ENCODE measurements around the gene CDK19. TPM values are rescaled to one million over a fixed set of nuclear protein-coding genes. Genes with fewer than 3 reads are reported as not detected.

The CDK19 gene
- total RNA-seq, 2 donors from 2014 or later, result 8.7 to 14.3 TPM

- no peaks in the 10 kb centered on the region for H3K27me3 ChIP-seq (replicated peaks; ENCODE audit: insufficient read depth)
- H3K4me1 ChIP-seq (ENCODE audit: control insufficient read depth in 1 of 2, low read depth in 2 of 2), result no peaks in the 10 kb centered on the region
- no peak for TF ChIP-seq CTCF (IDR thresholded peaks at IDR 0.05)
- H3K4me3 ChIP-seq, result no peak overlapping the region
- H3K27ac ChIP-seq, result no peak overlapping the region
- ATAC-seq (ENCODE audit: insufficient number of reproducible peaks, low FRiP score, low read depth) (no peak), DNase-seq (ENCODE audit: low spot score) (no peak)
- H3K9me3 ChIP-seq, result no peaks in the 10 kb centered on the region
- H3K36me3 ChIP-seq, result no peaks in the 10 kb centered on the region
These were observed 248.7 kb downstream of the CDK19 start for GRCh38 chr6:110566346-110567125.

- DNase-seq (ENCODE audit: low spot score) (no peak), ATAC-seq (ENCODE audit: insufficient number of reproducible peaks, low FRiP score, low read depth) (no peak)
- H3K27me3 ChIP-seq (replicated peaks; ENCODE audit: insufficient read depth), result no peaks in the 10 kb centered on the region
- H3K4me3 ChIP-seq, result no peak overlapping the region
- no peak for TF ChIP-seq CTCF (IDR thresholded peaks at IDR 0.05)
- no peaks in the 10 kb centered on the region for H3K36me3 ChIP-seq
- H3K4me1 ChIP-seq (ENCODE audit: control insufficient read depth in 1 of 2, low read depth in 2 of 2), result no peaks in the 10 kb centered on the region
- H3K27ac ChIP-seq, result no peak overlapping the region
- H3K9me3 ChIP-seq, result no peaks in the 10 kb centered on the region
These were observed 250.4 kb downstream of the CDK19 start for GRCh38 chr6:110564703-110565421.

- Histone ChIP-seq H3K4me1 (ENCODE audit: control insufficient read depth in 1 of 2, low read depth in 2 of 2) (no peaks in the 10 kb centered on the region), H3K27ac (no peak overlapping the region), H3K36me3 (no peaks in the 10 kb centered on the region), H3K4me3 (no peak overlapping the region), H3K27me3 (replicated peaks; ENCODE audit: insufficient read depth) (no peaks in the 10 kb centered on the region), H3K9me3 (no peaks in the 10 kb centered on the region)
- TF ChIP-seq CTCF (IDR thresholded peaks at IDR 0.05), result no peak
- DNase-seq (ENCODE audit: low spot score) (no peak), ATAC-seq (ENCODE audit: insufficient number of reproducible peaks, low FRiP score, low read depth) (no peak)
These were observed 251.6 kb downstream of the CDK19 start for GRCh38 chr6:110563711-110564110.

GRCh38 chr6:110562316-110562915, 252.9 kb downstream of the CDK19 start:
- no peaks in the 10 kb centered on the region for H3K36me3 ChIP-seq
- no peaks in the 10 kb centered on the region for H3K27me3 ChIP-seq (replicated peaks; ENCODE audit: insufficient read depth)
- no peaks in the 10 kb centered on the region for H3K4me1 ChIP-seq (ENCODE audit: control insufficient read depth in 1 of 2, low read depth in 2 of 2)
- DNase-seq (ENCODE audit: low spot score) (no peak), ATAC-seq (ENCODE audit: insufficient number of reproducible peaks, low FRiP score, low read depth) (no peak)
- no peak overlapping the region for H3K27ac ChIP-seq
- H3K4me3 ChIP-seq, result no peak overlapping the region
- no peak for TF ChIP-seq CTCF (IDR thresholded peaks at IDR 0.05)
- H3K9me3 ChIP-seq, result no peaks in the 10 kb centered on the region

GRCh38 chr6:110561696-110562095, 253.6 kb downstream of the CDK19 start:
- no peak for DNase-seq (ENCODE audit: low spot score)
- no peak for TF ChIP-seq CTCF (IDR thresholded peaks at IDR 0.05)
- H3K4me1 ChIP-seq (ENCODE audit: control insufficient read depth in 1 of 2, low read depth in 2 of 2), result no peaks in the 10 kb centered on the region
- H3K36me3 ChIP-seq, result no peaks in the 10 kb centered on the region
- no peak overlapping the region for H3K4me3 ChIP-seq
- H3K9me3 ChIP-seq, result no peaks in the 10 kb centered on the region
- no peaks in the 10 kb centered on the region for H3K27me3 ChIP-seq (replicated peaks; ENCODE audit: insufficient read depth)
- no peak for ATAC-seq (ENCODE audit: insufficient number of reproducible peaks, low FRiP score, low read depth)
- H3K27ac ChIP-seq, result no peak overlapping the region
